ENCODE results near the gene RAB31.

The RAB31 gene

GRCh38 chr18:9803063-9803697 is 95.1 kb downstream of the RAB31 start:
- Histone ChIP-seq H3K9ac (ENCODE audit: low read depth, low read length) (no peak overlapping the region), H3K36me3 (ENCODE audit: insufficient read depth, low read length) (no peaks in the 10 kb centered on the region), H3K9me3 (ENCODE audit: control insufficient read depth, insufficient read depth, low read length) (no peaks in the 10 kb centered on the region), H3K4me1 (ENCODE audit: insufficient read depth, low read length) (peaks cover 20% of the 10 kb centered on the region)

- Histone ChIP-seq H3K9me3 (ENCODE audit: control insufficient read depth, insufficient read depth, low read length) (no peaks in the 10 kb centered on the region), H3K36me3 (ENCODE audit: insufficient read depth, low read length) (no peaks in the 10 kb centered on the region), H3K9ac (ENCODE audit: low read depth, low read length) (no peak overlapping the region), H3K4me1 (ENCODE audit: insufficient read depth, low read length) (peaks cover 26% of the 10 kb centered on the region)
Measured at GRCh38 chr18:9803698-9804516, 95.8 kb downstream of the RAB31 start.

GRCh38 chr18:9804517-9805104 is 96.5 kb downstream of the RAB31 start:
- Histone ChIP-seq H3K9me3 (ENCODE audit: control insufficient read depth, insufficient read depth, low read length) (no peaks in the 10 kb centered on the region), H3K9ac (ENCODE audit: low read depth, low read length) (no peak overlapping the region), H3K36me3 (ENCODE audit: insufficient read depth, low read length) (no peaks in the 10 kb centered on the region), H3K4me1 (ENCODE audit: insufficient read depth, low read length) (peaks cover 31% of the 10 kb centered on the region)

- H3K4me1 ChIP-seq (ENCODE audit: insufficient read depth, low read length), result peaks cover 38% of the 10 kb centered on the region
- H3K9me3 ChIP-seq (ENCODE audit: control insufficient read depth, insufficient read depth, low read length), result no peaks in the 10 kb centered on the region
- H3K36me3 ChIP-seq (ENCODE audit: insufficient read depth, low read length), result no peaks in the 10 kb centered on the region
- H3K9ac ChIP-seq (ENCODE audit: low read depth, low read length), result no peak overlapping the region
Measured at GRCh38 chr18:9806905-9807304, 98.8 kb downstream of the RAB31 start.

GRCh38 chr18:9808295-9809241 is 100.5 kb downstream of the RAB31 start:
- Histone ChIP-seq H3K9me3 (ENCODE audit: control insufficient read depth, insufficient read depth, low read length) (no peaks in the 10 kb centered on the region), H3K4me1 (ENCODE audit: insufficient read depth, low read length) (peaks cover 30% of the 10 kb centered on the region), H3K36me3 (ENCODE audit: insufficient read depth, low read length) (no peaks in the 10 kb centered on the region), H3K9ac (ENCODE audit: low read depth, low read length) (no peak overlapping the region)

GRCh38 chr18:9809697-9810096 is 101.6 kb downstream of the RAB31 start:
- H3K9me3 ChIP-seq (ENCODE audit: control insufficient read depth, insufficient read depth, low read length), result no peaks in the 10 kb centered on the region
- H3K4me1 ChIP-seq (ENCODE audit: insufficient read depth, low read length), result peaks cover 27% of the 10 kb centered on the region
- no peaks in the 10 kb centered on the region for H3K36me3 ChIP-seq (ENCODE audit: insufficient read depth, low read length)
- no peak overlapping the region for H3K9ac ChIP-seq (ENCODE audit: low read depth, low read length)

- Histone ChIP-seq H3K4me1 (ENCODE audit: insufficient read depth, low read length) (peaks cover 27% of the 10 kb centered on the region), H3K9ac (ENCODE audit: low read depth, low read length) (no peak overlapping the region), H3K9me3 (ENCODE audit: control insufficient read depth, insufficient read depth, low read length) (no peaks in the 10 kb centered on the region), H3K36me3 (ENCODE audit: insufficient read depth, low read length) (no peaks in the 10 kb centered on the region)
Measured at GRCh38 chr18:9810299-9810698, 102.2 kb downstream of the RAB31 start.

- H3K9me3 ChIP-seq (ENCODE audit: control insufficient read depth, insufficient read depth, low read length), result no peaks in the 10 kb centered on the region
- H3K4me1 ChIP-seq (ENCODE audit: insufficient read depth, low read length), result peaks cover 27% of the 10 kb centered on the region
- H3K9ac ChIP-seq (ENCODE audit: low read depth, low read length), result no peak overlapping the region
- no peaks in the 10 kb centered on the region for H3K36me3 ChIP-seq (ENCODE audit: insufficient read depth, low read length)
Measured at GRCh38 chr18:9810994-9811705, 103.0 kb downstream of the RAB31 start.

- Histone ChIP-seq H3K9ac (ENCODE audit: low read depth, low read length) (no peak overlapping the region), H3K36me3 (ENCODE audit: insufficient read depth, low read length) (no peaks in the 10 kb centered on the region), H3K4me1 (ENCODE audit: insufficient read depth, low read length) (peaks cover 27% of the 10 kb centered on the region), H3K9me3 (ENCODE audit: control insufficient read depth, insufficient read depth, low read length) (no peaks in the 10 kb centered on the region)
Measured at GRCh38 chr18:9811978-9812377, 103.9 kb downstream of the RAB31 start.

- Histone ChIP-seq H3K9me3 (ENCODE audit: control insufficient read depth, insufficient read depth, low read length) (no peaks in the 10 kb centered on the region), H3K9ac (ENCODE audit: low read depth, low read length) (no peak overlapping the region), H3K4me1 (ENCODE audit: insufficient read depth, low read length) (peaks cover 12% of the 10 kb centered on the region; the same call in 1 of the 2 replicates), H3K36me3 (ENCODE audit: insufficient read depth, low read length) (no peaks in the 10 kb centered on the region)
Measured at GRCh38 chr18:9814431-9814830, 106.3 kb downstream of the RAB31 start.

GRCh38 chr18:9817286-9817685 is 109.2 kb downstream of the RAB31 start:
- Histone ChIP-seq H3K4me1 (ENCODE audit: insufficient read depth, low read length) (no peaks in the 10 kb centered on the region), H3K36me3 (ENCODE audit: insufficient read depth, low read length) (no peaks in the 10 kb centered on the region), H3K9me3 (ENCODE audit: control insufficient read depth, insufficient read depth, low read length) (no peaks in the 10 kb centered on the region), H3K9ac (ENCODE audit: low read depth, low read length) (no peak overlapping the region)

- Histone ChIP-seq H3K4me1 (ENCODE audit: insufficient read depth, low read length) (no peaks in the 10 kb centered on the region), H3K36me3 (ENCODE audit: insufficient read depth, low read length) (no peaks in the 10 kb centered on the region), H3K9ac (ENCODE audit: low read depth, low read length) (no peak overlapping the region), H3K9me3 (ENCODE audit: control insufficient read depth, insufficient read depth, low read length) (no peaks in the 10 kb centered on the region)
Measured at GRCh38 chr18:9817725-9818422, 109.8 kb downstream of the RAB31 start.

- H3K36me3 ChIP-seq (ENCODE audit: insufficient read depth, low read length), result no peaks in the 10 kb centered on the region
- H3K9me3 ChIP-seq (ENCODE audit: control insufficient read depth, insufficient read depth, low read length), result no peaks in the 10 kb centered on the region
- no peak overlapping the region for H3K9ac ChIP-seq (ENCODE audit: low read depth, low read length)
- H3K4me1 ChIP-seq (ENCODE audit: insufficient read depth, low read length), result no peaks in the 10 kb centered on the region
Measured at GRCh38 chr18:9818423-9818734, 110.3 kb downstream of the RAB31 start.

Measured in ES-I3 (cell line).